Adipose tissue (tissue), 3 donors: Measurements from ENCODE around the gene NBEAL2. TPM values are rescaled to one million over a fixed set of nuclear protein-coding genes. Genes with fewer than 3 reads are reported as not detected.

Source experiments
- H3K27ac ChIP-seq: one replicate; pipeline ENCODE4 v1.5.1; 2013; ENCODE audit warnings: low read depth, low read length
- WGBS, 3 donors: extraction: QIAGEN DNeasy Blood & Tissue Kit; methylation state at CpG; one replicate each; pipeline ENCODE4 v1.1.7; 2013; 5-methylcytosine and 5-hydroxymethylcytosine counted together
- polyA plus RNA-seq, 3 donors: library from polyadenylated mRNA; stranded (reverse); fragments of 200-250 nt; gene quantifications; one replicate each; pipeline ENCODE4 v1.2.3, GENCODE V29; 2013
- donor health status: healthy with polysubstance abuse.
- donor health status: Bipolar disorder and iron deficiency.
- donor health status: healthy.

NBEAL2 gene
- polyA plus RNA-seq, 3 donors: 42.6 to 49.7 (median 42.8) TPM

- no peak overlapping the region for H3K27ac ChIP-seq
- 86 to 90% (median 88%) methylated on average over 7 of the region's 7 CpGs for WGBS, 3 donors
These were observed 14.5 kb downstream of the NBEAL2 start for GRCh38 chr3:46993986-46994385.

- WGBS, 3 donors: 94 to 97% (median 96%) methylated on average over 29 of the region's 29 CpGs
- no peak overlapping the region for H3K27ac ChIP-seq
These were observed 15.6 kb downstream of the NBEAL2 start for GRCh38 chr3:46994801-46995731.

- 90 to 93% (median 91%) methylated on average over 19 to 22 of the region's 22 CpGs for WGBS, 3 donors
These were observed 16.6 kb downstream of the NBEAL2 start for GRCh38 chr3:46995901-46996562.

GRCh38 chr3:46996689-46997452 lies 17.4 kb downstream of the NBEAL2 start:
- WGBS, 3 donors: 66 to 78% (median 69%) methylated on average over 12 of the region's 12 CpGs

More at GRCh38 chr3:46995901-46996562, 16.6 kb downstream of the NBEAL2 start:
- H3K27ac ChIP-seq: no peak overlapping the region

GRCh38 chr3:46997453-46998091 lies 18.1 kb downstream of the NBEAL2 start:
- 69 to 86% (median 74%) methylated on average over 13 of the region's 13 CpGs for WGBS, 3 donors

More at GRCh38 chr3:46996689-46997452, 17.4 kb downstream of the NBEAL2 start:
- H3K27ac ChIP-seq: no peak overlapping the region

GRCh38 chr3:46998121-46998851 lies 18.8 kb downstream of the NBEAL2 start:
- WGBS, 3 donors: 56 to 67% (median 63%) methylated on average over 27 of the region's 27 CpGs
- H3K27ac ChIP-seq: no peak overlapping the region

More at GRCh38 chr3:46997453-46998091, 18.1 kb downstream of the NBEAL2 start:
- H3K27ac ChIP-seq: no peak overlapping the region

- H3K27ac ChIP-seq: no peak overlapping the region
- WGBS, 3 donors: 85 to 88% (median 87%) methylated on average over 19 to 22 of the region's 22 CpGs
These were observed 19.5 kb downstream of the NBEAL2 start for GRCh38 chr3:46998852-46999515.

- no peak overlapping the region for H3K27ac ChIP-seq
- WGBS, 3 donors: 88 to 94% (median 92%) methylated on average over 13 to 14 of the region's 14 CpGs
These were observed 20.2 kb downstream of the NBEAL2 start for GRCh38 chr3:46999516-47000197.

- H3K27ac ChIP-seq: no peak overlapping the region
- WGBS, 3 donors: 94 to 97% (median 96%) methylated on average over 10 of the region's 10 CpGs
These were observed 20.8 kb downstream of the NBEAL2 start for GRCh38 chr3:47000198-47000815.

GRCh38 chr3:47000922-47001730 lies 21.7 kb downstream of the NBEAL2 start:
- H3K27ac ChIP-seq: no peak overlapping the region
- WGBS, 3 donors: 70 to 91% (median 79%) methylated on average over 24 to 25 of the region's 25 CpGs

- WGBS, 3 donors: 94 to 96% (median 95%) methylated on average over 16 of the region's 16 CpGs
- H3K27ac ChIP-seq: no peak overlapping the region
These were observed 22.3 kb downstream of the NBEAL2 start for GRCh38 chr3:47001731-47002170.

- WGBS, 3 donors: 84 to 91% (median 89%) methylated on average over 34 to 35 of the region's 35 CpGs
- no peak overlapping the region for H3K27ac ChIP-seq
These were observed 22.9 kb downstream of the NBEAL2 start for GRCh38 chr3:47002171-47003055.

GRCh38 chr3:47003056-47003410 lies 23.6 kb downstream of the NBEAL2 start:
- 92 to 95% (median 93%) methylated on average over 10 of the region's 10 CpGs for WGBS, 3 donors
- no peak overlapping the region for H3K27ac ChIP-seq
